GM21737 (cell line): ENCODE measurements around the gene ORMDL2.
"Not testable (repeated sequence)": the region's sequence is repeated elsewhere in the genome, so short reads cannot be mapped to it uniquely, and the experiment has no call there.

Experiments used
- ATAC-seq: cut with Tn5 transposase; IDR thresholded peaks from one replicate; pipeline ENCODE4 v1.9.1; 2021; ENCODE audit warnings: mild to moderate bottlenecking, moderate library complexity; ENCODE audit not compliant: unreplicated experiment

The ORMDL2 gene

GRCh38 chr12:55827806-55828205 lies 10.0 kb downstream of the ORMDL2 start:
- no peak for ATAC-seq

DNA sequence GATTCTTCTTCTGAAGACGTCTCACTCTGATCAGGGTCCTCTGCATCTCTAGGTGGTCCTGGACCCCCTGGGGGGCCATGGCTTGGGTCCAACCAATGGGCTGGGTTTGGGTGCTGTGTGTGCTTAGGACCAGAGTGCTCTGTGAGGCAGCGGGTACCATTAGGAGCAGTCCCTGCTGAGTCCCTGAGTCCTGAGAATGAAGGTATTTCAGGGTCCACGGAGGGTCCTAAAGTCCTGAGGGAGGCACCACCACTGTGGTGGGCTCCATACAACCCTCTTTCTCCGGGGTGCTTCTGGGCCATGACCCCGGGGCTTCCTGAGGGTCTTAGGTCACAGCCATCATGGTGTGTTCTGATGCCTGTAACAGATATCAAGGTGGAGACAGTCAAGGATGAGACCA lies 10.5 kb downstream of the ORMDL2 start:
- no peak for ATAC-seq

GRCh38 chr12:55829967-55830600 lies 12.2 kb downstream of the ORMDL2 start:
- peak; percentile 18 for ATAC-seq

GRCh38 chr12:55830601-55831446 lies 13.0 kb downstream of the ORMDL2 start:
- no peak for ATAC-seq

DNA sequence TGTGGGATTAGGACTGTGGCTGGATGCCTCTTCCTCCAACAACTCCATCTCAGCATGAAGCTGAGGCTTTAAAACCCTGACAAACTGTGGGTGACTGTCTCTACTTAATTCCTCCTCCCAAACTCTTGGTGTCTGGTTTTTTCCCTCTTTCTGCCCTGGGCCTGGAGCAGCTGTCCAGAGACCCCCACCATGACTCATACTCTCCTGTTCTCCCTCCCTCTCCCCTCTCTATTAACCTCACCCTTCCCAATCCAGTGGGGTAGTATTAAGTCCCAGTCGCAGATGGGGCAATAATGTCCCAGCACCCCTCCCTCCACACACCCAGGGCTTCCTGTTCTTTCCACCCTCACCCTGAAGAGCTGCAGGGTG lies 13.6 kb downstream of the ORMDL2 start:
- no peak for ATAC-seq

DNA sequence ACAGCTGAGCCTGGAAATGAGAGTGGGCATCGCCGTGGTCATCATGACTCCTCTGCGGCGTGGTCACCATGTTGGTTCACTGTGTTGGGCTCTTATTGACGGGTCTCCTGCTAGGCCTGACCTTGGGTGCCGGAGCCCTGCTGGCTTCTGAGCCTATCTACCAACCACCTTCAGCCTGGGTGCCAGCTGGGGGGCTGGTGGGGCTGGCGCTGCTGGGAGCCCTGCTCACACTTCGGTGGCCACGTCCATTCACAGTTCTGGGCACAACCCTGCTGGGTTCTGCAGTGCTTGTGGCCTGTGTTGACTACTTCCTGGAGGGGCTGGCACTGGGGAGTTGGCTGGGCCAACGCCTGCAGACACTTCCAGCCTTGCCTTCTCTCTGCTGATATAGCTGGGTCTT lies 15.2 kb downstream of the ORMDL2 start:
- ATAC-seq, result no peak

- ATAC-seq, result not testable (repeated sequence)
Observed at GRCh38 chr12:55834400-55834799, 16.6 kb downstream of the ORMDL2 start.

GRCh38 chr12:55838361-55838760 lies 20.5 kb downstream of the ORMDL2 start:
- ATAC-seq, result no peak

- no peak for ATAC-seq
Observed at GRCh38 chr12:55839345-55840140, 21.7 kb downstream of the ORMDL2 start.

DNA sequence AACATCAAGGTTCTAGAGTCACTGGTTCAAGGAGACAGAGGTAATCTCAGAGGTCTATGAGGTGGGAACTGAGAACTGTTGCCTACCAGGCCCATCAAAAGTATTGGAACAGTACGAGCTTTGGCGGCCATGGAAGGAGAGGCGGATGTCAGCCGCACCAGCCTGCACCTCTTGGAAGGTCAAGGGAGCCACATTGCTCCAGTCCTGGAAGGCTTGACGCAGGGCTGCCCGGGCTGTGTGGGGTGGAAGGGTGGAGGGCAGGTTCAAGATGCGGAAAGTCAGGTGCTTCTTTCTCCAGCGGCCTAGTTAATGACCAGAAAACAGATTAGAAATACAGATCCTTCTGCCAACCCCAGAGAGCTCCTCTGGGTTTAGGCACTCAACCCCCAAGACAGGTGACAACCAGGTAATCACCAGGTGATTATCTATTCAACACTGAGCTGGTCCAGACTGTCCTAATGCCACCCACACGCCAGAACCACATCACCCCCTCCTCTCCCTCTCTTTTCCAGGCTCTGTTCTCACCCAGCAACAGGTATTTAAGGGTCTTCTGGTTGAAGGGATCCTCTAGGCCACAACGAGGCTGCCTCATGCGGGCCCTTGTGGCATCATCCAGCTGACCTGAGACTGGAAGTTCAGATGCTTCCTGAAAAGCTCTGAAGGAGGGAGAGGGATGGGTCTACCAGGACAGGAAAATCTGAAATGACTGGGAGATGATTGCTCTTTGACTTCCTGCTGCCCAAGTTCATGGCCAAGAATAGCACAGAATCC lies 22.9 kb downstream of the ORMDL2 start:
- no peak for ATAC-seq

DNA sequence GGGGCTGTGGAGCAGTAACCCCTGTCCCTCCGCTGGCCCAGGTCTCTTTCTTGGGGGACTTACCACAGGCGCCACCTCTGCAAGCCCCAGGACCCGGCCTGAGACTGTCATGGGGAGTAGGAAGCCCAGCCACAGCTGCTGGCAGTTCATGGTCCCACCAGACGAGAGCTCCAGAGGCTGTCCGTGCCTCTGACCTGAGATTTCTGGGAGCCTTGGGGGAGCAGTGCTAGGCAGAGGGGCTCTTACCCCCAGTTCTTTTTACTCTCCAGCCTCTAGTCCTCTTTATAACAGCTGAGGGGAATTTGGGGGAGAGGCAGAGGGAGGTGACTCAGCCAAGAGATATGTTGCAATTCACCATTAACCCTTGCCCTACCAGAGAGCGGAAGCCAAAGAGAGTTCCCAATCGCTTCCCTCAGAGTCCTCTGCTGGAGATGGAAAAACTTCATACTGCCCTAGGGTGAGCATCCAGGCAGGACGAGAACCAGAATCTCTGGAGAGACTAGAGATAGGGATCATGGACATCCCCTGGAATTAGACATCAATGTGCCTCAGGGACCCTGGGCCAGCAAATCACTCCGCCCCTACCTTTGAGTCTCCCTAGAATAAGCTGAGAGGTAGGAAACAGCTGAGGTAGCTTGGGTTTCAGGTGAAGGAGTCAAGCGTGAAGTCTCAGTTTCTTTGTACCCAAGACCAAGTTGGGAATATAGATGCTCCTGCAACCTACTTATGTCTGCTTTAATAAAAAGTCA lies 25.0 kb downstream of the ORMDL2 start, which contains the start of gene MMP19:
MMP19 (minus strand) TSS at position 256 of the 749 bp plus-strand sequence; CDS start at position 150, 106 bp downstream.
- no peak for ATAC-seq

- no peak for ATAC-seq
Observed at GRCh38 chr12:55843431-55843830, 25.6 kb downstream of the ORMDL2 start.

DNA sequence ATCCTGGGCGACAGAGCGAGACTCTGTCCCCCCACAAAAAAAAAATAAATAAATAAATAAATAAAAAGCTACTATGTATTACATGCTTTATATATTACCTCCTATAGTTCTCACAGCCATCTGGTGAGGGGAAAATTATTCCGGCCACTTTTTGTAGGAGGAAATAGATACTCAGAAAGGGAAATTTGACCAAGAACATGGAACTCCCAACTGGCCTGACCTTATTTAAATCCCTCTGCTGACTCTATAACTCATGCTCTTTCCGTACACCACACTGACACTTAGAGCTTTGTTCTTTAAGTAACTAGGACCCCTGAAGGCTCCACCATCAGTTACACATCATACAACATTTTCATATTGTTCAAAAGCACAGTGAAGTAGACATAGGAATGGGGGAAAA lies 27.1 kb downstream of the ORMDL2 start:
- no peak for ATAC-seq

GRCh38 chr12:55845361-55845760 lies 27.5 kb downstream of the ORMDL2 start:
- ATAC-seq, result no peak

GRCh38 chr12:55845785-55846496 lies 28.1 kb downstream of the ORMDL2 start:
- no peak for ATAC-seq

- no peak for ATAC-seq
Observed at GRCh38 chr12:55847033-55847432, 29.2 kb downstream of the ORMDL2 start.

GRCh38 chr12:55847603-55848291 lies 29.9 kb downstream of the ORMDL2 start:
- no peak for ATAC-seq

GRCh38 chr12:55849616-55850343 lies 31.9 kb downstream of the ORMDL2 start:
- no peak for ATAC-seq
